HUES48 (cell line): ENCODE measurements around the gene ODC1.

Source experiments
- H3K27ac ChIP-seq: one replicate; pipeline ENCODE4 v1.7.0; 2013; ENCODE audit warnings: low read depth, low read length, inconsistent platforms
- H3K27me3 ChIP-seq: 2 replicates; pipeline ENCODE4 v1.6.1; 2013; ENCODE audit warnings: mild to moderate bottlenecking, low read length; ENCODE audit not compliant: control insufficient read depth, insufficient read depth
- H3K36me3 ChIP-seq: 2 replicates; pipeline ENCODE4 v1.6.1; 2013; ENCODE audit warnings: low read length; ENCODE audit not compliant: control insufficient read depth, insufficient read depth
- H3K4me1 ChIP-seq: 2 replicates; pipeline ENCODE4 v1.6.1; 2013; ENCODE audit warnings: mild to moderate bottlenecking, low read length; ENCODE audit not compliant: control insufficient read depth, insufficient read depth
- H3K4me3 ChIP-seq: 2 replicates; pipeline ENCODE4 v1.5.1; 2013; ENCODE audit warnings: mild to moderate bottlenecking, low read depth, low read length
- H3K9ac ChIP-seq: 2 replicates; pipeline ENCODE4 v1.6.1; 2013; ENCODE audit warnings: mild to moderate bottlenecking, low read depth, low read length, moderate library complexity
- H3K9me3 ChIP-seq: 2 replicates; pipeline ENCODE4 v1.6.1; 2013; ENCODE audit warnings: low read length; ENCODE audit not compliant: control insufficient read depth, insufficient read depth

ODC1 gene

GRCh38 chr2:10411557-10411956, 36.6 kb downstream of the ODC1 start:
- Histone ChIP-seq H3K27me3 (no peaks in the 10 kb centered on the region), H3K9me3 (no peaks in the 10 kb centered on the region), H3K9ac (no peak overlapping the region), H3K27ac (no peak overlapping the region), H3K4me1 (peaks cover 14% of the 10 kb centered on the region; the same call in 1 of the 2 replicates), H3K4me3 (no peak overlapping the region), H3K36me3 (no peaks in the 10 kb centered on the region)

- H3K9ac ChIP-seq = no peak overlapping the region
- H3K27ac ChIP-seq = no peak overlapping the region
- H3K9me3 ChIP-seq = no peaks in the 10 kb centered on the region
- peaks cover 14% of the 10 kb centered on the region; the same call in 1 of the 2 replicates for H3K4me1 ChIP-seq
- H3K4me3 ChIP-seq = no peak overlapping the region
- H3K36me3 ChIP-seq = no peaks in the 10 kb centered on the region
- H3K27me3 ChIP-seq = no peaks in the 10 kb centered on the region
Observed at GRCh38 chr2:10410823-10411437, 37.2 kb downstream of the ODC1 start.

- H3K4me3 ChIP-seq = no peak overlapping the region
Observed at GRCh38 chr2:10410001-10410822, 37.9 kb downstream of the ODC1 start.

GRCh38 chr2:10408649-10409579, 39.2 kb downstream of the ODC1 start:
- Histone ChIP-seq H3K4me1 (peaks cover 14% of the 10 kb centered on the region; the same call in 1 of the 2 replicates), H3K9me3 (no peaks in the 10 kb centered on the region), H3K9ac (no peak overlapping the region), H3K36me3 (no peaks in the 10 kb centered on the region), H3K27me3 (no peaks in the 10 kb centered on the region), H3K27ac (peak overlapping the region; percentile 21), H3K4me3 (no peak overlapping the region)

More at GRCh38 chr2:10410001-10410822, 37.9 kb downstream of the ODC1 start:
- H3K36me3 ChIP-seq = no peaks in the 10 kb centered on the region
- no peaks in the 10 kb centered on the region for H3K27me3 ChIP-seq
- no peaks in the 10 kb centered on the region for H3K9me3 ChIP-seq
- H3K9ac ChIP-seq = no peak overlapping the region
- peaks cover 14% of the 10 kb centered on the region; the same call in 1 of the 2 replicates for H3K4me1 ChIP-seq
- no peak overlapping the region for H3K27ac ChIP-seq

GRCh38 chr2:10407841-10408648, 40.1 kb downstream of the ODC1 start:
- Histone ChIP-seq H3K4me1 (peaks cover 14% of the 10 kb centered on the region; the same call in 1 of the 2 replicates), H3K27me3 (no peaks in the 10 kb centered on the region), H3K4me3 (no peak overlapping the region), H3K27ac (peak overlapping the region; percentile 21), H3K9me3 (no peaks in the 10 kb centered on the region), H3K9ac (no peak overlapping the region), H3K36me3 (no peaks in the 10 kb centered on the region)

- Histone ChIP-seq H3K27me3 (no peaks in the 10 kb centered on the region), H3K9ac (no peak overlapping the region), H3K36me3 (no peaks in the 10 kb centered on the region), H3K4me3 (no peak overlapping the region), H3K27ac (no peak overlapping the region), H3K9me3 (no peaks in the 10 kb centered on the region), H3K4me1 (peaks cover 14% of the 10 kb centered on the region; the same call in 1 of the 2 replicates)
Observed at GRCh38 chr2:10407432-10407831, 40.7 kb downstream of the ODC1 start.

GRCh38 chr2:10406491-10407188, 41.5 kb downstream of the ODC1 start:
- Histone ChIP-seq H3K27me3 (no peaks in the 10 kb centered on the region), H3K4me3 (no peak overlapping the region), H3K9ac (no peak overlapping the region), H3K27ac (no peak overlapping the region), H3K9me3 (no peaks in the 10 kb centered on the region), H3K4me1 (peaks cover 14% of the 10 kb centered on the region; the same call in 1 of the 2 replicates), H3K36me3 (no peaks in the 10 kb centered on the region)

- Histone ChIP-seq H3K9ac (no peak overlapping the region), H3K4me3 (no peak overlapping the region)
Observed at GRCh38 chr2:10406016-10406415, 42.1 kb downstream of the ODC1 start.

GRCh38 chr2:10405448-10405847, 42.7 kb downstream of the ODC1 start:
- Histone ChIP-seq H3K27ac (no peak overlapping the region), H3K36me3 (no peaks in the 10 kb centered on the region), H3K27me3 (no peaks in the 10 kb centered on the region), H3K9me3 (no peaks in the 10 kb centered on the region), H3K4me3 (no peak overlapping the region), H3K4me1 (peaks cover 14% of the 10 kb centered on the region; the same call in 1 of the 2 replicates), H3K9ac (no peak overlapping the region)

More at GRCh38 chr2:10406016-10406415, 42.1 kb downstream of the ODC1 start:
- H3K4me1 ChIP-seq = peaks cover 14% of the 10 kb centered on the region; the same call in 1 of the 2 replicates
- no peaks in the 10 kb centered on the region for H3K27me3 ChIP-seq
- H3K9me3 ChIP-seq = no peaks in the 10 kb centered on the region
- no peaks in the 10 kb centered on the region for H3K36me3 ChIP-seq
- no peak overlapping the region for H3K27ac ChIP-seq
